K562 (cell line): ENCODE results near the gene NRG3. TPM values are rescaled to one million over a fixed set of nuclear protein-coding genes. Genes with fewer than 3 reads are reported as not detected.

Experiments
- CREM ChIP-seq: IDR thresholded peaks from 2 replicates; pipeline ENCODE4 v1.6.1; 2014; ENCODE audit warnings: antibody characterized with exemption, low read depth
- E2F4 ChIP-seq: sonication (generic); formaldehyde crosslinking; IDR thresholded peaks from 2 replicates; pipeline ENCODE4 v1.8.0; 2022; ENCODE audit warnings: mild to moderate bottlenecking, low read depth, missing genetic modification reagents
- JUN ChIP-seq, 2 experiments: sonication (generic) in 1 of 2; formaldehyde crosslinking in 1 of 2; IDR thresholded peaks; 2 replicates each; pipeline versions ENCODE4 v1.6.1 to v1.8.0; 2012 to 2022; ENCODE audit warnings: borderline replicate concordance in 2 of 2, mild to moderate bottlenecking in 2 of 2, improper control_type of control experiment in 1 of 2, low read depth in 1 of 2, low read length in 1 of 2, missing genetic modification reagents in 1 of 2
- L3MBTL2 ChIP-seq: fragments of 450-650 bp; IDR thresholded peaks from 2 replicates; pipeline ENCODE4 v1.6.1; 2016; ENCODE audit warnings: mild to moderate bottlenecking, moderate library complexity
- MXD1 ChIP-seq: fragments of 250-450 bp; sonication (Bioruptor Pico); IDR thresholded peaks from 2 replicates; pipeline ENCODE4 v1.8.0; 2021; ENCODE audit warnings: borderline replicate concordance, mild to moderate bottlenecking, moderate library complexity; ENCODE audit not compliant: poor library complexity, severe bottlenecking
- NCOA6 ChIP-seq: fragments of 450-650 bp; IDR thresholded peaks from 2 replicates; pipeline ENCODE4 v1.6.1; 2017; ENCODE audit warnings: mild to moderate bottlenecking
- TFE3 ChIP-seq: fragments of 450-650 bp; formaldehyde crosslinking; IDR thresholded peaks from 2 replicates; pipeline ENCODE4 v1.4.0; 2020; ENCODE audit warnings: mild to moderate bottlenecking, mixed read lengths
- YY1 ChIP-seq, 3 experiments: IDR thresholded peaks; 2 replicates each; pipeline ENCODE4 v1.6.1; 2011; ENCODE audit warnings: low read length in 2 of 3, mild to moderate bottlenecking in 2 of 3, moderate library complexity in 2 of 3, borderline replicate concordance in 1 of 3, control low read depth in 1 of 3, low read depth in 1 of 3; ENCODE audit not compliant: insufficient read depth in 3 of 3, insufficient replicate concordance in 2 of 3, control insufficient read depth in 1 of 3, insufficient read length in 1 of 3; ENCODE audit errors: extremely low read depth in 1 of 3
- polyA plus RNA-seq, 8 experiments: library from polyadenylated mRNA; depleted of rRNA in 4 of 8; stranded (reverse) in 5 of 8; unstranded in 3 of 8; fragments of >200 nt; fragmentation: Nextera tagmentation in 2 of 8; fragmentation: Illumina TruSeq in 1 of 8; extraction: Ambion mirVana in 2 of 8; extraction: Trizol in 1 of 8; gene quantifications; 2 replicates each; pipeline versions ENCODE4 v1.2.1 to v1.2.3, GENCODE V29; 2011 to 2014; ENCODE audit warnings: inconsistent platforms in 1 of 8, missing spikeins in 1 of 8
- total RNA-seq, 7 experiments: library from RNA; depleted of rRNA in 6 of 7; stranded (reverse); fragments of >200 nt in 6 of 7; fragmentation: Illumina TruSeq in 2 of 7; extraction: Trizol in 2 of 7; gene quantifications; 2 replicates each; pipeline versions ENCODE4 v1.2.1 to v1.2.3, GENCODE V29; 2011 to 2021; ENCODE audit warnings: low replicate concordance in 1 of 7

Gene NRG3
- total and polyA plus RNA-seq, 9 of the 15 experiments (the other 6 are each of a cell fraction or from before 2014, with no cell fraction given): not detected

GRCh38 chr10:82084904-82085303 is 209.9 kb downstream of the NRG3 start (continued):
- TF ChIP-seq YY1 (IDR thresholded peaks at IDR 0.05; ENCODE audit: borderline replicate concordance in 1 of 3, control insufficient read depth in 1 of 3, extremely low read depth in 1 of 3, insufficient read depth in 3 of 3, insufficient read length in 1 of 3, insufficient replicate concordance in 2 of 3, low read depth in 1 of 3, low read length in 2 of 3) (no peak), CREM (no peak), JUN (IDR thresholded peaks at IDR 0.05; ENCODE audit: borderline replicate concordance, low read depth, low read length) (no peak), JUN (CRISPR knock-in tag; IDR thresholded peaks at IDR 0.05; ENCODE audit: borderline replicate concordance) (no peak), TFE3 (CRISPR knock-in tag) (no peak), L3MBTL2 (no peak), NCOA6 (no peak), MXD1 (CRISPR knock-in tag) (no peak), E2F4 (CRISPR knock-in tag) (no peak)
